ENCODE measurements around the gene GLT1D1.

GRCh38 chr12:129005829-129006228 is 152.6 kb downstream of the GLT1D1 start:
- TF ChIP-seq, protein P1, sequence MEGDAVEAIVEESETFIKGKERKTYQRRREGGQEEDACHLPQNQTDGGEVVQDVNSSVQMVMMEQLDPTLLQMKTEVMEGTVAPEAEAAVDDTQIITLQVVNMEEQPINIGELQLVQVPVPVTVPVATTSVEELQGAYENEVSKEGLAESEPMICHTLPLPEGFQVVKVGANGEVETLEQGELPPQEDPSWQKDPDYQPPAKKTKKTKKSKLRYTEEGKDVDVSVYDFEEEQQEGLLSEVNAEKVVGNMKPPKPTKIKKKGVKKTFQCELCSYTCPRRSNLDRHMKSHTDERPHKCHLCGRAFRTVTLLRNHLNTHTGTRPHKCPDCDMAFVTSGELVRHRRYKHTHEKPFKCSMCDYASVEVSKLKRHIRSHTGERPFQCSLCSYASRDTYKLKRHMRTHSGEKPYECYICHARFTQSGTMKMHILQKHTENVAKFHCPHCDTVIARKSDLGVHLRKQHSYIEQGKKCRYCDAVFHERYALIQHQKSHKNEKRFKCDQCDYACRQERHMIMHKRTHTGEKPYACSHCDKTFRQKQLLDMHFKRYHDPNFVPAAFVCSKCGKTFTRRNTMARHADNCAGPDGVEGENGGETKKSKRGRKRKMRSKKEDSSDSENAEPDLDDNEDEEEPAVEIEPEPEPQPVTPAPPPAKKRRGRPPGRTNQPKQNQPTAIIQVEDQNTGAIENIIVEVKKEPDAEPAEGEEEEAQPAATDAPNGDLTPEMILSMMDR (IDR thresholded peaks at IDR 0.05) = no peak
- TF ChIP-seq POLR2A (IDR thresholded peaks at IDR 0.05) = no peak

Measured in esophagus squamous epithelium (tissue), 4 donors.